Spleen (tissue), 11 donors: ENCODE data around the gene FAM72B. TPM values are rescaled to one million over a fixed set of nuclear protein-coding genes. Genes with fewer than 3 reads are reported as not detected.
"Not testable (repeated sequence)": the region's sequence is repeated elsewhere in the genome, so short reads cannot be mapped to it uniquely, and the experiment has no call there.

ENCODE experiments used
- DNase-seq: peaks from one replicate; pipeline ENCODE4 v3.0.0-alpha.2; 2020
- H3K27ac ChIP-seq, 8 donors: fragments of 200-600 bp; sonication (generic) in 7 of 8; 1 replicate in 4 of 8; 2 replicates in 4 of 8; pipeline versions ENCODE4 v1.5.0 to v1.8.0; 2016 to 2021; ENCODE audit warnings: inconsistent platforms in 4 of 8, mild to moderate bottlenecking in 4 of 8, moderate library complexity in 1 of 8
- H3K27me3 ChIP-seq, 7 donors: fragments of 200-600 bp; sonication (generic) in 6 of 7; replicated peaks in 1 of 7; 1 replicate in 4 of 7; 2 replicates in 3 of 7; pipeline versions ENCODE4 v1.5.0 to v1.8.0; 2016 to 2021; ENCODE audit warnings: inconsistent platforms in 3 of 7, mild to moderate bottlenecking in 1 of 7
- H3K36me3 ChIP-seq, 6 donors: fragments of 200-600 bp; sonication (generic) in 5 of 6; 1 replicate in 4 of 6; 2 replicates in 2 of 6; pipeline versions ENCODE4 v1.5.0 to v1.8.0; 2016 to 2021; ENCODE audit warnings: inconsistent platforms in 2 of 6
- H3K4me1 ChIP-seq, 6 donors: fragments of 200-600 bp; sonication (generic) in 5 of 6; 1 replicate in 3 of 6; 2 replicates in 3 of 6; pipeline versions ENCODE4 v1.5.0 to v1.8.0; 2016 to 2021; ENCODE audit warnings: inconsistent platforms in 3 of 6
- H3K4me3 ChIP-seq, 8 donors: fragments of 200-600 bp; sonication (generic) in 7 of 8; 1 replicate in 4 of 8; 2 replicates in 4 of 8; pipeline versions ENCODE4 v1.5.0 to v1.8.0; 2016 to 2021; ENCODE audit warnings: inconsistent platforms in 4 of 8, mild to moderate bottlenecking in 4 of 8, moderate library complexity in 2 of 8
- H3K9me3 ChIP-seq, 8 donors: fragments of 200-600 bp; sonication (generic) in 7 of 8; 1 replicate in 4 of 8; 2 replicates in 4 of 8; pipeline versions ENCODE4 v1.5.0 to v1.8.0; 2016 to 2021; ENCODE audit warnings: inconsistent platforms in 4 of 8
- WGBS, 5 donors: extraction: QIAGEN DNeasy Blood & Tissue Kit in 3 of 5; methylation state at CpG; one replicate each; pipeline versions ENCODE4 v1.1.5 to v1.1.7; 2013 to 2018; 5-methylcytosine and 5-hydroxymethylcytosine counted together
- intact Hi-C: fragments of 100-400 bp; cut with DNase I; formaldehyde crosslinking; loops from one replicate; pipeline ENCODE4 v1.15.0; 2023; ENCODE audit warnings: low total_unique reads
- polyA plus RNA-seq, 3 donors: library from polyadenylated mRNA; stranded (reverse); fragments of 200-250 nt; gene quantifications; one replicate each; pipeline ENCODE4 v1.2.1, GENCODE V29; 2013
- total RNA-seq, 7 donors: library from RNA; depleted of rRNA in 3 of 7; stranded (reverse); fragments of >200 nt in 3 of 7; fragmentation: NEBNext Ultra II Directional in 4 of 7; extraction: Animal tissue kit (Norgen Biotek cat#: 25700) in 4 of 7; gene quantifications; one replicate each; pipeline versions ENCODE4 v1.1.0 to v1.2.1, GENCODE V29; 2016 to 2021
- donor health status: healthy with polysubstance abuse.
- donor health status: DM: no; HTN: no; CAD: no; lungs with moderate emphysema.
- donor health status: DM: no; HTN: no; CAD: no.
- donor health status: Bipolar disorder and iron deficiency.
- donor health status: healthy.
- donor health status: DM: no; HTN: no; CAD: no.
- donor health status: DM: yes; HTN: yes; CAD: no.

The FAM72B gene
- total and polyA plus RNA-seq, 10 donors: 1.4 to 6.2 (median 2.6) TPM

- DNase-seq, H3K4me3 ChIP-seq, H3K27ac ChIP-seq, H3K36me3 ChIP-seq, H3K4me1 ChIP-seq, H3K9me3 ChIP-seq, intact Hi-C loops, H3K27me3 ChIP-seq: not testable (repeated sequence)
Observed at GRCh38 chr1:121165296-121165695, 18.8 kb downstream of the FAM72B start.

- H3K36me3 ChIP-seq, H3K27ac ChIP-seq, H3K4me1 ChIP-seq, H3K27me3 ChIP-seq, H3K4me3 ChIP-seq, H3K9me3 ChIP-seq, intact Hi-C loops, DNase-seq: not testable (repeated sequence)
- 77 to 95% (median 82%) methylated on average over 2 to 4 of the region's 5 CpGs for WGBS, 5 donors
Observed at GRCh38 chr1:121163850-121164757, 20.0 kb downstream of the FAM72B start.

GRCh38 chr1:121161199-121161901 lies 22.8 kb downstream of the FAM72B start:
- WGBS, 5 donors: 89 to 97% (median 91%) methylated on average over 3 of the region's 6 CpGs
- H3K27me3 ChIP-seq, H3K27ac ChIP-seq, H3K9me3 ChIP-seq, H3K36me3 ChIP-seq, H3K4me1 ChIP-seq, H3K4me3 ChIP-seq, intact Hi-C loops, DNase-seq: not testable (repeated sequence)

- H3K9me3 ChIP-seq, H3K4me3 ChIP-seq, H3K36me3 ChIP-seq, H3K4me1 ChIP-seq, H3K27ac ChIP-seq, intact Hi-C loops, DNase-seq, H3K27me3 ChIP-seq: not testable (repeated sequence)
- 73 to 94% (median 81%) methylated on average over 2 of the region's 2 CpGs; no CpG with 5 or more reads in 1 of the 5 donors for WGBS, 5 donors
Observed at GRCh38 chr1:121160118-121160517, 24.0 kb downstream of the FAM72B start.

GRCh38 chr1:121157609-121158008 lies 26.5 kb downstream of the FAM72B start:
- intact Hi-C loops, H3K36me3 ChIP-seq: not testable (repeated sequence)
- WGBS, 5 donors: 91 to 100% (median 100%) methylated on average over 1 of the region's 2 CpGs; no CpG with 5 or more reads in 1 of the 5 donors

GRCh38 chr1:121156958-121157603 lies 27.1 kb downstream of the FAM72B start:
- H3K36me3 ChIP-seq, H3K9me3 ChIP-seq, H3K27me3 ChIP-seq, H3K27ac ChIP-seq, intact Hi-C loops, H3K4me3 ChIP-seq, DNase-seq, H3K4me1 ChIP-seq: not testable (repeated sequence)
- no CpG with 5 or more reads among the region's 4 CpGs for WGBS, 5 donors

More at GRCh38 chr1:121157609-121158008, 26.5 kb downstream of the FAM72B start:
- not testable (repeated sequence) for H3K4me1 ChIP-seq, H3K27ac ChIP-seq, H3K27me3 ChIP-seq, H3K4me3 ChIP-seq, H3K9me3 ChIP-seq, DNase-seq

- H3K4me3 ChIP-seq, H3K4me1 ChIP-seq, H3K36me3 ChIP-seq, DNase-seq, H3K27me3 ChIP-seq, intact Hi-C loops, H3K9me3 ChIP-seq: not testable (repeated sequence)
- 79 to 91% (median 88%) methylated on average over 6 of the region's 6 CpGs for WGBS, 5 donors
- peak overlapping the region in 3 of 8 donors; percentile 28 to 50 (median 29) for H3K27ac ChIP-seq
Observed at GRCh38 chr1:121155671-121156358, 28.3 kb downstream of the FAM72B start.

GRCh38 chr1:121154811-121155210 lies 29.3 kb downstream of the FAM72B start:
- H3K4me1 ChIP-seq, H3K27me3 ChIP-seq, DNase-seq, H3K36me3 ChIP-seq, H3K27ac ChIP-seq, H3K9me3 ChIP-seq, intact Hi-C loops, H3K4me3 ChIP-seq: not testable (repeated sequence)
- WGBS, 5 donors: 79 to 100% (median 90%) methylated on average over 1 of the region's 2 CpGs

GRCh38 chr1:121152788-121153187 lies 31.4 kb downstream of the FAM72B start:
- H3K27ac ChIP-seq, DNase-seq, intact Hi-C loops, H3K27me3 ChIP-seq, H3K4me1 ChIP-seq, H3K9me3 ChIP-seq, H3K36me3 ChIP-seq, H3K4me3 ChIP-seq: not testable (repeated sequence)

- H3K4me3 ChIP-seq, H3K4me1 ChIP-seq, H3K36me3 ChIP-seq, H3K27me3 ChIP-seq, H3K27ac ChIP-seq, DNase-seq, H3K9me3 ChIP-seq, intact Hi-C loops: not testable (repeated sequence)
- 70 to 86% (median 81%) methylated on average over 1 of the region's 1 CpG for WGBS, 5 donors
Observed at GRCh38 chr1:121151294-121151693, 32.8 kb downstream of the FAM72B start.
